GM12878 (cell line): ENCODE results near the gene OPCML. TPM values are rescaled to one million over a fixed set of nuclear protein-coding genes. Genes with fewer than 3 reads are reported as not detected.

ENCODE experiments used
- BMI1 ChIP-seq: fragments of 450-650 bp; IDR thresholded peaks from 2 replicates; pipeline ENCODE4 v1.6.1; 2016; ENCODE audit warnings: mild to moderate bottlenecking, moderate library complexity, borderline replicate concordance
- EP300 ChIP-seq, 2 experiments: fragments of 150-350 bp in 1 of 2; IDR thresholded peaks; 2 replicates each; pipeline ENCODE4 v1.6.1; 2011 to 2012; ENCODE audit warnings: low read depth in 2 of 2, low read length in 2 of 2, borderline replicate concordance in 1 of 2, improper control_type of control experiment in 1 of 2, inconsistent platforms in 1 of 2; ENCODE audit not compliant: control insufficient read depth in 1 of 2
- JUND ChIP-seq: IDR thresholded peaks from 2 replicates; pipeline ENCODE4 v1.6.1; 2012; ENCODE audit warnings: low read depth, mild to moderate bottlenecking, low read length, improper control_type of control experiment, moderate library complexity
- LARP7 ChIP-seq: fragments of 450-650 bp; IDR thresholded peaks from 2 replicates; pipeline ENCODE4 v1.6.1; 2017; ENCODE audit warnings: mild to moderate bottlenecking
- MTA3 ChIP-seq: IDR thresholded peaks from 2 replicates; pipeline ENCODE4 v1.6.1; 2012; ENCODE audit warnings: low read length, inconsistent platforms, borderline replicate concordance
- NFYB ChIP-seq: IDR thresholded peaks from 2 replicates; pipeline ENCODE4 v1.6.1; 2011; ENCODE audit warnings: low read depth, mild to moderate bottlenecking, low read length, improper control_type of control experiment, moderate library complexity; ENCODE audit not compliant: insufficient read depth
- POLR2AphosphoS2 ChIP-seq: IDR thresholded peaks from 2 replicates; pipeline ENCODE4 v1.6.1; 2011; ENCODE audit warnings: low read depth, mild to moderate bottlenecking, low read length, improper control_type of control experiment, moderate library complexity
- SMAD5 ChIP-seq: IDR thresholded peaks from 2 replicates; pipeline ENCODE4 v1.6.1; 2016; ENCODE audit warnings: antibody characterized with exemption, low read depth
- STAT1 ChIP-seq: fragments of 450-650 bp; conservative IDR thresholded peaks from 2 replicates; pipeline ENCODE4 v1.6.1; 2014; ENCODE audit warnings: antibody characterized with exemption, mild to moderate bottlenecking
- TARDBP ChIP-seq: IDR thresholded peaks from 2 replicates; pipeline ENCODE4 v1.6.1; 2016; ENCODE audit warnings: borderline replicate concordance
- polyA plus RNA-seq, 11 experiments: library from polyadenylated mRNA; depleted of rRNA in 4 of 11; unstranded in 6 of 11; stranded (reverse) in 5 of 11; fragments of >200 nt; fragmentation: Nextera tagmentation in 4 of 11; fragmentation: Illumina TruSeq in 1 of 11; extraction: Ambion mirVana in 4 of 11; extraction: Trizol in 1 of 11; gene quantifications; 1 replicate in 1 of 11; 2 replicates in 10 of 11; pipeline versions ENCODE4 v1.2.1 to v1.2.3, GENCODE V29; 2011 to 2016; ENCODE audit warnings: inconsistent platforms in 2 of 11, missing spikeins in 2 of 11, low read depth in 1 of 11
- total RNA-seq, 4 experiments: library from RNA; depleted of rRNA in 3 of 4; stranded (reverse); fragments of >200 nt in 3 of 4; fragmentation: Illumina TruSeq in 1 of 4; extraction: Trizol in 1 of 4; gene quantifications; 2 replicates each; pipeline versions ENCODE4 v1.2.1 to v1.2.3, GENCODE V29; 2013 to 2021
- TF ChIP-seq, protein P1 (sequence below): fragments of 150-350 bp; IDR thresholded peaks from 2 replicates; pipeline ENCODE4 v1.6.1; 2016; ENCODE audit warnings: low read depth, low read length
- TF ChIP-seq, protein P2 (sequence below): fragments of 450-650 bp; IDR thresholded peaks from 2 replicates; pipeline ENCODE4 v1.6.1; 2017; ENCODE audit warnings: borderline replicate concordance

The OPCML gene
- total and polyA plus RNA-seq, 10 of the 15 experiments (the other 5 are each of a cell fraction or from before 2014, with no cell fraction given) = 0.84 TPM; not detected in 9

DNA sequence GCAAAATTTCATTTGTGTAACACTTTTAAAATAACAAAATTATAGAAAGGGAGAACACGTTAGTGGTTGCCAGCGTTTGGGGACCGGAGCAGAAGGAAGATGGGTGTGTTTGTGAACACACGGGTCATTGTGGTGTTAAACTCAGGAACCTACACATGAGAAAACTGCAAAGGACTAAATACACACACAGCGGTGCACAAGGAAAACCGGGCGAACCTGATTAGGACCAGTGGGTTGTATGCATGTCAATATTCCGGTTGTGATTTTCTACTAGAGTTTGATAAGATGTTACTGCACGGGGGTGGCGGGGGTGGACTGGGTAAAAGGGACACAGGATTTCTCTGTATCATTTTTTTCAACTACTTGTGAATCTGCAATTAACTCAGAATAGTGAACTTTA lies 351.2 kb downstream of the OPCML start (continued):
- TF ChIP-seq, protein P1, sequence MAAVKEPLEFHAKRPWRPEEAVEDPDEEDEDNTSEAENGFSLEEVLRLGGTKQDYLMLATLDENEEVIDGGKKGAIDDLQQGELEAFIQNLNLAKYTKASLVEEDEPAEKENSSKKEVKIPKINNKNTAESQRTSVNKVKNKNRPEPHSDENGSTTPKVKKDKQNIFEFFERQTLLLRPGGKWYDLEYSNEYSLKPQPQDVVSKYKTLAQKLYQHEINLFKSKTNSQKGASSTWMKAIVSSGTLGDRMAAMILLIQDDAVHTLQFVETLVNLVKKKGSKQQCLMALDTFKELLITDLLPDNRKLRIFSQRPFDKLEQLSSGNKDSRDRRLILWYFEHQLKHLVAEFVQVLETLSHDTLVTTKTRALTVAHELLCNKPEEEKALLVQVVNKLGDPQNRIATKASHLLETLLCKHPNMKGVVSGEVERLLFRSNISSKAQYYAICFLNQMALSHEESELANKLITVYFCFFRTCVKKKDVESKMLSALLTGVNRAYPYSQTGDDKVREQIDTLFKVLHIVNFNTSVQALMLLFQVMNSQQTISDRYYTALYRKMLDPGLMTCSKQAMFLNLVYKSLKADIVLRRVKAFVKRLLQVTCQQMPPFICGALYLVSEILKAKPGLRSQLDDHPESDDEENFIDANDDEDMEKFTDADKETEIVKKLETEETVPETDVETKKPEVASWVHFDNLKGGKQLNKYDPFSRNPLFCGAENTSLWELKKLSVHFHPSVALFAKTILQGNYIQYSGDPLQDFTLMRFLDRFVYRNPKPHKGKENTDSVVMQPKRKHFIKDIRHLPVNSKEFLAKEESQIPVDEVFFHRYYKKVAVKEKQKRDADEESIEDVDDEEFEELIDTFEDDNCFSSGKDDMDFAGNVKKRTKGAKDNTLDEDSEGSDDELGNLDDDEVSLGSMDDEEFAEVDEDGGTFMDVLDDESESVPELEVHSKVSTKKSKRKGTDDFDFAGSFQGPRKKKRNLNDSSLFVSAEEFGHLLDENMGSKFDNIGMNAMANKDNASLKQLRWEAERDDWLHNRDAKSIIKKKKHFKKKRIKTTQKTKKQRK = no peak
- no peak for TF ChIP-seq NFYB
- no peak for TF ChIP-seq TARDBP
- TF ChIP-seq, protein P2, sequence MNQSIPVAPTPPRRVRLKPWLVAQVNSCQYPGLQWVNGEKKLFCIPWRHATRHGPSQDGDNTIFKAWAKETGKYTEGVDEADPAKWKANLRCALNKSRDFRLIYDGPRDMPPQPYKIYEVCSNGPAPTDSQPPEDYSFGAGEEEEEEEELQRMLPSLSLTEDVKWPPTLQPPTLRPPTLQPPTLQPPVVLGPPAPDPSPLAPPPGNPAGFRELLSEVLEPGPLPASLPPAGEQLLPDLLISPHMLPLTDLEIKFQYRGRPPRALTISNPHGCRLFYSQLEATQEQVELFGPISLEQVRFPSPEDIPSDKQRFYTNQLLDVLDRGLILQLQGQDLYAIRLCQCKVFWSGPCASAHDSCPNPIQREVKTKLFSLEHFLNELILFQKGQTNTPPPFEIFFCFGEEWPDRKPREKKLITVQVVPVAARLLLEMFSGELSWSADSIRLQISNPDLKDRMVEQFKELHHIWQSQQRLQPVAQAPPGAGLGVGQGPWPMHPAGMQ = no peak
- no peak for TF ChIP-seq POLR2AphosphoS2
- TF ChIP-seq MTA3 = no peak
- TF ChIP-seq JUND = no peak
- TF ChIP-seq BMI1 = no peak
- TF ChIP-seq SMAD5 = no peak
- TF ChIP-seq EP300 (IDR thresholded peaks at IDR 0.05; ENCODE audit: borderline replicate concordance in 1 of 2, control insufficient read depth in 1 of 2, low read depth in 2 of 2, low read length in 2 of 2) = no peak
- TF ChIP-seq STAT1 = no peak
- no peak for TF ChIP-seq LARP7
